ENCODE data around the gene C22orf39.

The C22orf39 gene, protein sequence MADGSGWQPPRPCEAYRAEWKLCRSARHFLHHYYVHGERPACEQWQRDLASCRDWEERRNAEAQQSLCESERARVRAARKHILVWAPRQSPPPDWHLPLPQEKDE

DNA sequence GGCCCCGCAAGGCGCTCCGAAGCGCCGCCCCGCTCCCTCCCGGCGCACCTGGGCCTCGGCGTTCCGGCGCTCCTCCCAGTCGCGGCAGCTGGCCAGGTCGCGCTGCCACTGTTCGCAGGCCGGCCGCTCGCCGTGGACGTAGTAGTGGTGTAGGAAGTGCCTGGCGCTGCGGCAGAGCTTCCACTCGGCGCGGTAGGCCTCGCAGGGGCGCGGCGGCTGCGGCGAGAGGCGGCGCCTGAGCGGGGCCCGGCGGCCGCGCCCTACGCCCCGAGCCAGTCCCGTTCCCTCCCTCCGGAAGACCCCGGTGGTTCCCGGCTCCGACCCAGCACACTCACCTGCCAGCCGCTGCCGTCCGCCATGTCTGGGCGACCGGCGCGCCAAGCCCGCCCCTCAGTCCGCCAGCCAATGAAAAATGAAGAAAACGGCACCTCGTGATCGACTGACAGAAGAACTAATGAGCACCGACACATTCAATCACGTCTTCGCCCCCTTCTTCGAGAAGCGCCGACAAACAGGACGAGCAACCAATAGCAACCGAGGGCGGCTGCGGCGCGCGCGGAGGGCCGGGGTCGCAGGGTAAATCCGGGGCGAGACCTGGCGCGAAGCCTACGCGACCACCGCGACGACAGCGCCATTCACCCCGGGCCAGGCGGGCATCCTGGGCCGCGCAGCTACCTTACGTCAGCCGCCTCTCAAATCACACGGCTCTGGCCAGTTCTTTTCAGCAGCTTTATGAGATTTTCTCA lies at the start of gene C22orf39:
C22orf39 (minus strand) TSS at position 382 of the 746 bp plus-strand sequence; CDS start at position 359, 23 bp downstream.
- DNase-seq (ENCODE audit: low spot score): peak; percentile 95

DNA sequence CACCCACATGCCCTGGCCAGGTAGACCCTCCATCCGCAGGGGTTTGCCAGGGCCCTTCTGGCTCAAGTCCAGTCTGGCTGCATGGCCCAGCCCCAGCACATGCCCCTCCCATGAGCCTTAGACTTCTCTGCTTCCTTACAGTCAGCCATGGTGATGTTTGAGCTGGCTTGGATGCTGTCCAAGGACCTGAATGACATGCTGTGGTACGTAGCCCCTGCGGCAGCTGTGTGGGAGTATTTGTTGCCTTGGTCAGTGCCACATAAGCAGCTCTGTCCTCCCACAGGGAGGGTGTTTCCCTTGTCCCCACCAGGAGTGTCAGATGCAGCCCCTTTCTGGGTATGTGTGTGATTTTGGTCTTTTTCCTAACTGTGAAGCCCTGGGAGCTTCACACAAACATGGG lies 49.7 kb upstream of the C22orf39 start:
- no peak for DNase-seq (ENCODE audit: low spot score)

DNA sequence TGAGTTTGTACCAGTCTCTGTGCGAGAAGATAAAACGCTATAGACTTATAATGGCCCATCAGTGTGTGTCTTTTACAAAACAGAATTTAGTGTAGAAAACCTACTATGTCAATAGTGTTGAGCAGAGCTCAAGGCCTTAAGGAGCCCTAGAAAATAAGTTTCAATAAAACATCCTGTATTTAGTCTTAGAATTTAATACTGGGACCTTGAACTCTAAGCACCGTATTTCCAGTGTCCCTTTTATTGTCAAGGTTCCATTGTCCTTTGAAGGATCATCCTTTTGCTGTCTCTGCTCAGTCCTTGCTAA lies 48.8 kb upstream of the C22orf39 start:
- DNase-seq (ENCODE audit: low spot score): no peak

DNA sequence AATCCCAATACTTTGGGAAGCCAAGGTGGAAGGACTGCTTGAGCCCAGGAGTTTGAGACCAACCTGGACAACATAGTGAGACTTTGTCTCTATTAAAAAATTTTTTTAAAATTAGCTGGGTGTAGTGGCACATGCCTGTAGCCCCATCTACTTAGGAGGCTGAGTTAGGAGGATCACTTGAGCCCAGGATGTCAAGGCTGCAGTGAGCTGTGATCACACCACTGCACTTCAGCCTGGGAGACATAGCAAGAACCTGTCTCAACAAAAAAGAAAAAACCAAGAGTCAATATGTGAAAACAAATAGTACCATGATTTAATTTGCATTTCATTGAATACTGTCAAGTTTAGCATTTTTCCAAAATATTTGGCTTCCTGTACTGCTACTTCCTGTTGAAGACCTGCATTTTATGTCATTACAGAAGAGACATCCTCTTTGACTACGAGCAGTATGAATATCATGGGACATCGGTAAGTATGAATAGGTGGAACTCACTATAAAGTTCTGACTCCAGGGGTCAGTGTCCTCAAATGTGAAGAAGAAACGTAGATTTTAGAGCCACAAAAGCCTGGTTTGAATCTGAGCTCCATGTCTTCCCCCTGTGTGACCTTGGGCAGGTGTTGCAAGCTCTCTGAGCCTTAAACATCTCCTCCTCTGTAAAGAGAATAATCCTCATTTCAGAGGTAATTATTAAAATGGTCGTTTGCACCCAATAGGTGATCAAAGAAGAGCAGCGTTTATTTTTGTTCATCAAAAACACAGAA lies 48.2 kb upstream of the C22orf39 start:
- DNase-seq (ENCODE audit: low spot score): peak; percentile 23

DNA sequence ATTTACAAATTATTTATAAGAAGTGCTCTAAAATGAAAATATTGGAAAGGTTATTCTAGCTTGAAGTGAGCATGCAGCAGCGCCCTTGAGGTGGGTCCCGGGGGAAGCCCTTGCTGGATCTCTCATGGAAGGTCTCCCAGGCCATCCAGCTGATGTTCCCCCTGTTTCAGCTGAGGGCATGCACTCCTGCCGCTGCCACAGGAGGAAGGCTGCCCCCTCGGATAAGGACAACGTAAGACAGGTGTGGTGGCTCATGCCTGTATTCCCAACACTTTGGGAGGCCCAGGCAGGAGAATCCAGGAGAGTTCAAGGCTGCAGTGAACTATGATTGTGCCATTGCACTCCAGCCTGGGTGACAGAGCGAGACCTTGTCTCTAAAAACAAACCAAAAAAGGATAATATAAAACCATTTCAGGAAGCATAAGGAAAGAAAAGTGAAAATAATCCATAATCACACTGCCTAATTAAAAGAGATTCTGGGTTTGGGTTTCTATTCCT lies 47.2 kb upstream of the C22orf39 start:
- DNase-seq (ENCODE audit: low spot score): no peak

DNA sequence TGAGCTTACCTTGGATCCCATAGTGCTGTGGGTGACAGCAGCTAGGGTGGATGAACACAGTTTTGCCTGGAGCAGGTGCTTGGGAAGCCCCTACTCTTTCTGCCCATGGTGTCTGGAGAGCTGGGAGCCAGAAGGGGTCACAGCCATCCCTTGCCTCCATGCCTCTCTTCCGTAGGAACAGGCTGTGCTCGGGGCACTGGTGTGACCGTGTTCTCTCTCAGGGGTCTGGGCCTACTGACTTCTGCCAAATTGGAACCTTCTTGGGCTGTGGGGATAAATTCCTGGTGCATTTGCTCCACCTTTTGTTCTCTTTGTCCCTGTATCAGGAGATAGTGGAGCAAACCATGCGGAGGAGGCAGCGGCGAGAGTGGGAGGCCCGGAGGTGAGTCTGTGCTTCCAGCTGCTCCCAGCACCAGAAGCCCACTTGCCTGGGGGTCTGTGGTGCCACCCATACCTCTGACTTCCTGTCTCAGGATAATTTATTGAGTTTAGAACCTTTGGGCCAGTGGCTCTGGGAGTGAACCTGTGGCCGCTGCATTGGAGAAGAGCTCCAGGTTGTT lies 46.6 kb upstream of the C22orf39 start:
- DNase-seq (ENCODE audit: low spot score): no peak

DNA sequence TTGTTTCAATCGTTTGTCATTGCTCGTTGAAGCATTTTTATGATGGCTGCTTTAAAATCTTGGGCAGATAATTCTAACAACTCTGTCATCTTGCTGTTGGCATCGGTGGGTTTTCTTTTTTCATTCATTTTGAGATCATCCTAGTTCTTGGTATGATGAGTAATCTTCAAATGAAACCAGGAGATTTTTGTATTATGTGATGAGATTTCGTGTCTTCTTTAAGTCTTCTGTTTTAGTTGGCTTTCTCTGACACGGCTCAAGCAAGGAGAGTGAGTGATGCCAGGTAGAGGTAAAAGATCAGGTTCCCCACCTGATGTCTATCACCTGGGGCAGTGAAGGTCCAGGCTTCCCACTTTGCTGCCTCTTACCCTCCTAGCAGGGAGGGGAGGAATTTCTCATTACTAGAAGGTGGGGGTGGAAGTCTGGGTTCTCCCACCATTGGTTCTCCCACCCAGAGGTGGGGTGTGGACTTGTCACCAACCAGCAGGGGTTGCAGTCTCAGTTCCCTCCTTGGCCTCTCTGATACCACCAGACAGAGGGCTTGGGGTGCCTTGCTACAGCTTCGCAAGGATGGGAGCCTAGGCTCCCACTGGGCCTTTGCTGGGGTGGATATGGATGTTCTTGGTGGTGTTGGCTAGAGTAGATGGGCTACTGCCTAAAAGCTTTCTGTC lies 45.1 kb upstream of the C22orf39 start:
- no peak for DNase-seq (ENCODE audit: low spot score)

DNA sequence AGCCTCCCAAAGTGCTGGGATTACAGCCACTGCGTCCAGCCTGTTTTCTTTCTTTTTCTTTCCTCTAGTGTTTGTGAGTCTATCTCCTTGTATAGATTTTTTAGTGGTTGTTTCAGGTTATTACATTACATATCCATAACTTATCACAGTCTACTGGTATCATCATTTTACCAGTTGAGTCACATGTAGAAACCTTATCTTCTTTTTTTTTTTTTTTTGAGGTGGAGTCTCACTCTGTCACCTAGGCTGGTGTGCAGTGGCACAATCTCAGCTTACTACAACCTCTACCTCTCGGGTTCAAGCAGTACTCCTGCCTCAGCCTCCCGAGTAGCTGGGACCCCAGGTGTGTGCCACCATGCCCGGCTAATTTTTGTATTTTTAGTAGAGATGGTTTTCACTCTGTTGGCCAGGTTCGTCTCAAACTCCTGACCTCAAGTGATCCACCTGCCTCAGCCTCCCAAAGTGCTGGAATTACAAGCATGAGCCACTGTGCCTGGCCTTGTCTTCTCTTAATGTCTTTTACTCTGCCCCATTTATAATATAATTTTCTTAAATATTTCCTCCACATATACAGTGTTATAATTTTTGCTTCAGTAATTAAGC lies 43.2 kb upstream of the C22orf39 start:
- no peak for DNase-seq (ENCODE audit: low spot score)

DNA sequence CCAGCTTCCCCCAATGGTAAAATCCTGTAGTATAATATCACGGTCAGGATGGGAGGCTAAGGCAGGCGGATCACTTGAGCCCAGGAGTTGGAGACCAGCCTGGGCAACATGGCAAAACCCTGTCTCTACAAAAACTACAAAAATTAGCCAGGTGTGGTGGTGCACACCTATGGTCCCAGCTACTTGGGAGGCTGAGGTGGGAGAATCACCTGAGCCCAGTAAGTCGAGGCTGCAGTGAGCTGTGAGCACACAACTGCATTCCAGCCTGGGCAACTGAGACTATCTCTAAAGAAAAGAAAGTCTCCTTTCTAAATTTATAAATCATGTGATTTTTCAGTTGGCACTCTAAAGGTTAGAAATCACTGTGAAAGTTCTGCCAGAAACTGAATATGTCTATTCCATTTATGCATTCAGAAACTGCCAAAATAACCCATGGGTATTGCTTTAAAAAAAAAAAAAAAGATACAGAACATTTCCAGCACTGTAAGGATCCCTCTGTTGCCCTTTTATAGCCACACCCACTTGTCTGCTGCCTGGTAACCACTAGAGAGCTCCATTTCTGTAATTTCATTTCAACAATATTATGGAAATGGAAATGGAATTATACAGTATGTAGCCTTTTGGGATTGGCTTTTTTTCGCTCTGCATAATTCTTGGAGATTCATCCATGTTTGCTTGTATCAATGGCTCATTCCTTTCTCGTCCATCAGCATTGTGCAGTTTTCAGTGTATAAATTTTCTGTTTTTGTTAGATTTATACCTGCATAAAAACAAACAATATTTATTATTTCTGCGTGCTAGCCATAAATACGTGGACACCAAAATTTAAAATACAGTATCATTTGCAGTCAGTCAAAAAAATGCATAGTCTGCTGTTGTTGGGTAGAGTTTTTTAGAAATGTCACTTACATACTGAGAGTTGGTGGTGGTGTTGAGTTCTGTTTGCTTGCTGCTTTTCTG lies 41.7 kb upstream of the C22orf39 start:
- no peak for DNase-seq (ENCODE audit: low spot score)

DNA sequence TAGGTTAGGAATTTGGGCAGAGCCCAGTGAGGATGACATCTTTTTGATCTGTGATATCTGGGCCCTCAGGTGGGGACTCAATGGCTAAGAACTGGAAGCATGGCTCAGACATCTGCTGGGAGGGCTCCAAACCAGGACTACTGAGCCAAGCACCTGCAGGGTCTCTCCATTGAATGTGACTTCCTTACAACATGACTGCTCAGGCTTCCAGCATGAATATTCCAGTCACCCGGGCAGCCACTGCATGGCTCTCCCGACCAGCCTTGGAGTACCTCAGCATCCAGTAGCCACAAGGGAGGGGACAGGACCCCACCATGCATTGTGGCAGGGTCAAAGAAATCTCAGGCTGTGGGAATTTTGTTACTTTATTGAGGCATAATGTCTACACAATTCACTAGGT lies 40.8 kb upstream of the C22orf39 start:
- no peak for DNase-seq (ENCODE audit: low spot score)

DNA sequence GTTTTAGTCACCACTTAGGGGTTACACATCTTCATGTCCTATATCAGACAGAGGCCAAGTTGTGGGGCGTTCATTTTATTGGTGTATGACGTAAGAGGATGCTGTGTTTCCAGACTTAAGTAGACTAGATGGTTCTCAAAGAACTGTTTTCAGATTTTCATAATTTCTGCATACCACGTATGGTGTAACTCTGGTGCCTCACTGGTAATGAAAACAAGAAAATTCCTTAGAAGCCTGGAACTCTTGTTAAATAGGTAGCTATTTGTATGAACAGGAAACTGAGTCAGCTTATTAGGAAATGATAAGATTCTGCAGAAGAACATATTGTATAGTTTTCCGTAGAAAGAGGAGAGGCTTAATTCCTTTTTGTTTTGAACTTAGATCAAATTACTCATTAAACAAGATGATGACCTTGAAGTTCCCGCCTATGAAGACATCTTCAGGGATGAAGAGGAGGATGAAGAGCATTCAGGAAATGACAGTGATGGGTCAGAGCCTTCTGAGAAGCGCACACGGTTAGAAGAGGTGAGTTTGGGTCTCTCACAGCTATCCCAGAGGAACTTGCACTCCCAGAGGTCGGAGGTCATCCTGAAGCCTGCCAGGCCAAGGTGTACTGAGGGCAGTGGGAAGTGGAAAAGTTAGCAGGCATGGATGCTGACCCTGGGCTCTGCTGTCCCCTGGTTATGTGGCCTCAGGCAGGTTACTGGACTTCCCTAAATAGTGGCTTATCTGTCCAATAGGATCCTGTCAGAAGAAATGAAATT lies 36.2 kb upstream of the C22orf39 start:
- DNase-seq (ENCODE audit: low spot score): no peak

DNA sequence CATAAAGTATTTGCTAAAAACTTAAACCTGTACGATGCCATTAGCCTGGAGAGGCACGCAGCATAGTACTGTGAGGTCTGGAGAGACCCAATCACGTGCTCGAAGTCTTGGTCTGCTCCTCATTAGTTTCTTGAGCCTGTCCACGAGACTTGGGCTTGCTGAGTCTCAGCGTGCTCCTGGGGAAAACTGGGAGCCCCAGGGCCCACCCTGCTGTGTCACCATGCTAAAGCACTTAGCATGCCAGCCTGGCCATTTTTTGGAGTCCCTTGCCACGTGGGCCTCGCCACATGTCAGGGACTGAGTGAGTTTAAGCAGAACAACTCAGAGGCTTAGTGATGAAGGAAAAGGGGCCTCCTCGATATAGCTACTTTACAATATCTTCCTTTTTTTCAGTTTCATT lies 34.8 kb upstream of the C22orf39 start:
- DNase-seq (ENCODE audit: low spot score): no peak

DNA sequence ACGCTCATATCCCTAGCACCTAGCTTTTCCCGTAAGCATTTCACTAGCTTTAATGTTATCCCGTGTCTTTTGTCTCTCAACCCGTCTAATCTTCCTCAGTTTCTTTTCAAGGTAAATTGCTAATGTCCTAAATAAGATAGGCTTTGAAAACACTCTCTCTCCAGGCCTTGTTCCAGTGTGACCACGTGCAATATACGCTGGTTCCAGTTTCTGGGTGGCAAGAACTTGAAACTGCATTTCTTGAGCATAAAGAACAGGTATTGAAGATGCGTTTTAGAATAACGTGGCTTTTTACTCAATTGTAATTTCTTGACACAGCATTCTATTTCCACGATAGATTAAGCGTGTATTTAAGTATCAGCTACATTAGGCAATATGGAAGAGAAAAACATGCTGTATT lies 33.3 kb upstream of the C22orf39 start:
- DNase-seq (ENCODE audit: low spot score): no peak

DNA sequence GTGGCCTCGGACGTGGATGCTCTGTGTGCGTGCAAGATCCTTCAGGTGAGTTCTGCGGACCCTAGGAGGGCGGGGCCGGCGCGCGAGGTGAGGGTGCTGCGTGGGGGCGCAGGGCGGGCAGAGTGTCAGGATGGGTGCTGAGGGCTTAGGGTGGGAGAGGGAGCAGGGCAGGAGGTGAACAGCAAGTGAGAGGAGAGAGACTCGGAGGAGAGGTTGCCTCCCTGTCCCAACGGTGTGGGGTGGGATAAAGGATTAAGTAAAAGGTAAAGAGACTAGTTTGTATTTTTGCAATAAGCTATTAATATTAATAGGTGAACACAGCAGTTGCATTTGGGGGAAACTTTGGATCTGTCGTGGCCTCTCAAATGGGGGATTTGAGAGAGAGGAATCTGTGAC lies 32.7 kb upstream of the C22orf39 start:
- DNase-seq (ENCODE audit: low spot score): no peak

DNA sequence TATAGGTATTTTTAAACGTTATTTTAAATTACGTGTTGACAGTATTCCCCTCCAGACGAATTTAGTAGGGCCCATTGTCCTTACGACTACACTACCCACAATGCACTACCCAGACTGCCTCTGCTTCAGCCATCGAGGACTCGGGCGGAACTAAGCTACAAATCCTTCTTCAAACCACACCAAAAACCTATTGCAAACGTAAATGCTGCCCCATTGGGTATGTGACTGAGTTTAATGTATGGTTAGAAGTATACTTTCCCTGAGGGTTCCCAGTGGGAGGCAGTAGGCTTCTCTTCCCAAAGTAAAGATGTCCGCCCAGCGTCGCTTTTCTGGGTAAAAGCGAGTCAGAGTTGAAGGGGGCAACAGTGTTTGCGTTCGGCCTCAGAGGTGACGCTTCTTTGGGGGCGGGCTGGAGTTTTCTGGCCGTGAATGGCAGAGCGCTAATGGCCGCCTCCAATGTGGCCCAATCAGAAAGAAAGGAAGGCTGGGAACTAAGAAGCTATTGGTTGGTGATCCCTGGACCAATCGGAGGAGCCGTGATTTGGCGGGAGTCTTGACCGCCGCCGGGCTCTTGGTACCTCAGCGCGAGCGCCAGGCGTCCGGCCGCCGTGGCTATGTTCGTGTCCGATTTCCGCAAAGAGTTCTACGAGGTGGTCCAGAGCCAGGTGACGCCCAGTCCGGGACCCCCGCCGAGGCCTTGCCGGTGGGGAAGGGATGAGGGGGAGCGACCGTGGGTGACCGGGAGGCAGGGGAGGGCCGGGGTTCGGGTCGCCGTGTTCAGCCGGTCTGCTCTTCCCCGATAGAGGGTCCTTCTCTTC lies 32.1 kb upstream of the C22orf39 start, which contains the start of gene CDC45:
CDC45 (plus strand) TSS at position 566 of the 818 bp plus-strand sequence; CDS start at position 615, 49 bp downstream.
- DNase-seq (ENCODE audit: low spot score): peak; percentile 97

DNA sequence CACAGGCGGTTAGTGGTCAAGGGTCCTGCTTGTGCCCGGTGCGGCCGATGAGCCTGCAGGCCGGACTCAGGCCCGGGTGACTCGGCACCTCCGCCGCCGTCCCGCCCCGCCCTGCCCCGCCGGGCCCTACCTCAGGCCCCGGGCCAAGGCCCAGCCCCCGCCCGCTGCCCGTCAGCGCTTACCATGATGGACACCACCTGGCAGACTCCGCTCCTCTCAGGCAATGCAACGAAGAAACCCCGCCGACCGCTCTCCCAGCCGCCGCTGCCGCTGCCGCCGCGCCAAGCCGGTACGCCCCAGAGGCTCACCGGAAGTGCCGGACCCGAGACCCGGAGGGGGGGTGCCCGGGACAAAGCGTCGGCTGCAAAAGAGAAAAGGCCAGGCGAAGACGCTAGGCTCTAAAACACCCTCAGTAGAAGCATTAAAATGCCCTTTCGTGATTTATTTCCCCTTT lies 31.4 kb upstream of the C22orf39 start, which contains the start of gene UFD1:
UFD1 (minus strand) TSS at position 293 of the 454 bp plus-strand sequence; CDS start at position 185, 108 bp downstream.
- peak; percentile 76 for DNase-seq (ENCODE audit: low spot score)

DNA sequence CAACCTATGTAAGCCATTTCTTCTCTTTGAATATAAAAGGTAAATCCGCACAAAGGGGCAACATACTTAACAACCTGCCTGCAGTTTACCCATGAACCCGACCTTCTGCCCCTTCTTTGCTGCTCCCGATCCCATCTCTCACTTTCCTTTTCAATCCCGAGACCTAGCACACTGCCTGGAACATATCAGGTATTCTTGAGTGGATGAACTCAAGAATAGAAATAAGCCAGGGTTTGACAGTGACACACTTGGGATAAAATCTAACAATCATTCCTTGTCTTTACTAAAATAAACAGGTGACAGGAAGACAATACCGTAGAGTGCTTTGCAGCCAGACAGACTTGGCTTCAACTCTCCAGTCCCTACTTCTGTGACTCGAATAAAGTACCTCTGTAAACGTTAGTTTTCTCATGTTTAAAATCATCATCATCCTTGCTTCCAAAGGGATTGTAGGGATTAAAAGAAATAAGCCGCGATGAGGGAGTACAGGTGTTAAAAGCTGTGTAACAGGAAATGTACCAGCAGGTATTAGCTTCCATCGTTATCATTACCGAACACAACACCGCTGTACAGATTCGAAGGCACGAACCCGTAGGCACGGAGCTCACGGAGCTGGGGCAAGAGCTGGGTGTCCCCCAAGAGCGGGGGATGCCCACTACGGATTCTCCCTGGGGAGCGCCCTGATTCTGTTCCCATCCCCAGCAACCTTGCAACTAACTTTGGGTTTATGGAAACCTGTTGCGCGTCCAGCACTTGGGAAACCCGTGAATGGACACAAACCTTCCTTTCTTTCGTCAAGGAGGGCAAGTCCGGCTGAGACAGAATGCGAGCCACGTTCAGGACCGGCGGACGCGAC lies 30.8 kb upstream of the C22orf39 start:
- DNase-seq (ENCODE audit: low spot score): peak; percentile 6

Measured in CD4-positive, alpha-beta T cell treated with Interleukin-2 at 100 ng/mL for 4 hours (primary cell).